Activated CD4-positive, alpha-beta T cell treated with anti-CD3 and anti-CD28 coated beads, Interleukin-2, amount 10 ng/mL, durations not matched to agents 24 days and 14 days (primary cell): ENCODE results near the gene WDR53. TPM values are rescaled to one million over a fixed set of nuclear protein-coding genes. Genes with fewer than 3 reads are reported as not detected.
"Not testable (repeated sequence)": the region's sequence is repeated elsewhere in the genome, so short reads cannot be mapped to it uniquely, and the experiment has no call there.

ENCODE experiments used
- DNase-seq: peaks from one replicate; pipeline ENCODE4 v3.0.0; 2022
- H3K27ac Mint-ChIP-seq: one replicate; pipeline ENCODE4 v1.8.0; 2022; ENCODE audit warnings: mild to moderate bottlenecking, mixed read lengths
- H3K27me3 Mint-ChIP-seq: one replicate; pipeline ENCODE4 v1.8.0; 2022; ENCODE audit warnings: mixed read lengths
- H3K36me3 Mint-ChIP-seq: one replicate; pipeline ENCODE4 v1.8.0; 2022; ENCODE audit warnings: low read depth, mild to moderate bottlenecking, mixed read lengths
- H3K4me1 Mint-ChIP-seq: one replicate; pipeline ENCODE4 v1.8.0; 2021; ENCODE audit warnings: mixed read lengths
- H3K4me3 Mint-ChIP-seq: one replicate; pipeline ENCODE4 v1.8.0; 2022; ENCODE audit warnings: mild to moderate bottlenecking, moderate library complexity, mixed read lengths
- H3K9me3 Mint-ChIP-seq: one replicate; pipeline ENCODE4 v1.8.0; 2021; ENCODE audit warnings: mixed read lengths
- intact Hi-C: fragments of 100-400 bp; cut with micrococcal nuclease; formaldehyde crosslinking; loops from one replicate; pipeline ENCODE4 v1.15.1; 2023
- total RNA-seq: library from RNA; stranded (reverse); gene quantifications from 2 replicates; pipeline ENCODE4 v1.2.3, GENCODE V29; 2022

WDR53 gene
- total RNA-seq, 1 donor from 2014 or later: 24.5 TPM

- H3K4me3 Mint-ChIP-seq: not testable (repeated sequence)
- H3K36me3 Mint-ChIP-seq: peaks cover 17% of the 10 kb centered on the region
Measured at GRCh38 chr3:196550172-196550571, 18.2 kb downstream of the WDR53 start.

DNA sequence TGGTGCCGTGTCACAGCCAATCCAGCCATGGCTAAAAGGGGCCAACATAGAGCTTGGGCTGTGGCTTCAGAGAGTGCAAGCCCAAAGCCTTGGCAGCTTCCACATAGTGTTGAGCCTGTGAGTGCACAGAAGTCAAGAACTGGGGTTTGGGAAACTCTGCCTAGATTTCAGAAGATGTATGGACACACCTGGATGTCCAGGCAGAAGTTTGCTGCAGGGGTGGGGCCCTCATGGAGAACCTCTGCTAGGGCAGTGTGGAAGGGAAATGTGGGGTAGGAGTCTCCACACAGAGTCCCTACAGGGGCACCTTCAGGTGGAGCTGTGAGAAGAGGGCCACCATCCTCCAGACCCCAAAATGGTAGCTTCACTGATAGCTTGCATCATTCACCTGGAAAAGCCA, 19.0 kb downstream of the WDR53 start:
- H3K4me1 Mint-ChIP-seq, H3K27ac Mint-ChIP-seq, H3K4me3 Mint-ChIP-seq, DNase-seq, H3K27me3 Mint-ChIP-seq, intact Hi-C loops: not testable (repeated sequence)
- H3K36me3 Mint-ChIP-seq: peaks cover 13% of the 10 kb centered on the region
- peaks cover 14% of the 10 kb centered on the region for H3K9me3 Mint-ChIP-seq

More at GRCh38 chr3:196550172-196550571, 18.2 kb downstream of the WDR53 start:
- intact Hi-C loops, H3K27ac Mint-ChIP-seq, H3K27me3 Mint-ChIP-seq, DNase-seq, H3K4me1 Mint-ChIP-seq: not testable (repeated sequence)
- peaks cover 14% of the 10 kb centered on the region for H3K9me3 Mint-ChIP-seq

DNA sequence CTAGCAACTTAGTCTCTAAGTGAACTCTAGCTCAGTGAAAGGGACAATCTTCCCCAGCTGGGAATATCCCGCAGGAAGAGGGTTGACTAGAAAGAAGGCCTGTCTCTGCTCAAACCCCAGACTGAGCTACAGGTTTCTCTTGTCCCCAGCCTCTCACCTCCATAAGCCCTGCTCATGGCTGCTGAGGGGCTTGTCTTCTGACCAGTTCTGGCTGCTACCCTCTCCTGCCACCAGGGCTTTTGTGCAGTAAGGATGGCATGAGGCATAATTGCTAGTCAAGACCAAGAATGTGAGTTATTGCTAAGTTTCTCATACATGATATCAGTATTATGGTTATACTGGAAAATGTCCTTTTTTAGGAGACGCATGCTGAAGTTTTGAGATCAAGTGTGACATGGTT, 21.3 kb downstream of the WDR53 start:
- peaks cover 7% of the 10 kb centered on the region for H3K36me3 Mint-ChIP-seq
- H3K4me1 Mint-ChIP-seq: no peaks in the 10 kb centered on the region
- H3K9me3 Mint-ChIP-seq: peaks cover 14% of the 10 kb centered on the region
- H3K27me3 Mint-ChIP-seq: peaks cover 10% of the 10 kb centered on the region
- H3K27ac Mint-ChIP-seq: no peak overlapping the region
- intact Hi-C loops: no loop called here
- H3K4me3 Mint-ChIP-seq: no peak overlapping the region
- DNase-seq: no peak

DNA sequence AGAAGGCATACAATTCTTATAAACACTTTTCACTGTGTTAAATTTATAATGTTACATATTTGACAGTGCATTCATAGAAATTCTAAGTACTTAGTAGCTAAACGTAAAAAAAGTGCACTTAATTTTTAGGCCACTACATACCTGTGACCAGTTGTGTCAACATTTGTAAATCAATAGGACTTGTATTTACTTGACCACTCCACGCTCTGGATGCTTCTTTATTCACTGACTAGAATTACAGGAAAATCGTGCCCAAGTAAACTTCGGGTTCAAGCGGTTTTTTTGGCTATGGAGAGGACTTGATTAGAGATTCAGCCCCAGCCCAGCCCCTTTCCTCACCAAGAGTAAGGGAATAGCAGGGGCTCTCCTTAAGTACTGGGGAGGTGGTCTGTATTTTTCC, 21.8 kb downstream of the WDR53 start:
- Mint-ChIP-seq H3K9me3 (peaks cover 14% of the 10 kb centered on the region), H3K36me3 (peaks cover 5% of the 10 kb centered on the region), H3K27me3 (peaks cover 10% of the 10 kb centered on the region), H3K27ac (no peak overlapping the region), H3K4me1 (no peaks in the 10 kb centered on the region), H3K4me3 (no peak overlapping the region)
- intact Hi-C loops: no loop called here
- DNase-seq: no peak

GRCh38 chr3:196544491-196544992, 23.8 kb downstream of the WDR53 start:
- H3K27ac Mint-ChIP-seq: no peak overlapping the region
- H3K9me3 Mint-ChIP-seq: peaks cover 6% of the 10 kb centered on the region
- no peak overlapping the region for H3K4me3 Mint-ChIP-seq
- no peak for DNase-seq
- H3K27me3 Mint-ChIP-seq: peaks cover 10% of the 10 kb centered on the region
- no peaks in the 10 kb centered on the region for H3K4me1 Mint-ChIP-seq
- intact Hi-C loops: no loop called here
- peaks cover 4% of the 10 kb centered on the region for H3K36me3 Mint-ChIP-seq

GRCh38 chr3:196541684-196542445, 26.5 kb downstream of the WDR53 start:
- intact Hi-C loops: no loop called here
- no peak overlapping the region for H3K4me3 Mint-ChIP-seq
- no peaks in the 10 kb centered on the region for H3K9me3 Mint-ChIP-seq
- no peak for DNase-seq
- H3K27ac Mint-ChIP-seq: no peak overlapping the region
- peaks cover 10% of the 10 kb centered on the region for H3K27me3 Mint-ChIP-seq
- no peaks in the 10 kb centered on the region for H3K36me3 Mint-ChIP-seq
- peaks cover 3% of the 10 kb centered on the region for H3K4me1 Mint-ChIP-seq

DNA sequence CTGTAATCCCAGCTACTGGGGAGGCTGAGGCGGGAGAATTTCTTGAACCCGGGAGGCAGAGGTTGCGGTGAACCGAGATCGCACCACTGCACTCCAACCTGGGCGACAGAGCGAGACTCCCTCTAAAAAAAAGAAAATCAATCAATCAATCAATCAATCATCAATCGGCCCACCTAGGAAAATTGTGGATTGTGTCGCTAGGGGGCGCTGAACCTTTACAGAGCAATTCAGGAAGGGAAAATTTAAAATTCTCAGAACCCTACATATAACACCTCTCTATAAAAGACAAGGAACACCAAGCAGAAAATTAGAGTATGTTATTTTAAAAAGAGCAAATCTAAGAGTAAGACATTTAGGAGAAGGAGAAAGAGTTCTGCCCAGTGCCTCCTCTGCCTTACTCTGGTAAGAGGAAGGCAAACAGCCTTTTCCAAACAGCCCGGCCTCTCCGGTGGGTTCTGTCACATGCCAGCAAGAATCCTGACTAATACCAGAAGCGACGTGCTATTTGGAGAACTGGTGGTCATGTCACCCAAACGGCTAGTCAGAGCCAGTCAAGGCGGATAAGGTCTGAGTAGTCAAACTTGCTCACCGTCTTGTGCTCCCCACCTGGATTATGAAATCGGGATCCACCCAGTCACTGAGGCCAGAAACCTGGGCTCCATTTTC, 30.9 kb downstream of the WDR53 start:
- H3K27ac Mint-ChIP-seq: no peak overlapping the region
- no peaks in the 10 kb centered on the region for H3K36me3 Mint-ChIP-seq
- intact Hi-C loops: loop anchor here (1.0 to 2.0 kb wide), 3 partner anchors 31 to 147 kb away; partner anchors contain the start of genes FBXO45 and WDR53

DNA sequence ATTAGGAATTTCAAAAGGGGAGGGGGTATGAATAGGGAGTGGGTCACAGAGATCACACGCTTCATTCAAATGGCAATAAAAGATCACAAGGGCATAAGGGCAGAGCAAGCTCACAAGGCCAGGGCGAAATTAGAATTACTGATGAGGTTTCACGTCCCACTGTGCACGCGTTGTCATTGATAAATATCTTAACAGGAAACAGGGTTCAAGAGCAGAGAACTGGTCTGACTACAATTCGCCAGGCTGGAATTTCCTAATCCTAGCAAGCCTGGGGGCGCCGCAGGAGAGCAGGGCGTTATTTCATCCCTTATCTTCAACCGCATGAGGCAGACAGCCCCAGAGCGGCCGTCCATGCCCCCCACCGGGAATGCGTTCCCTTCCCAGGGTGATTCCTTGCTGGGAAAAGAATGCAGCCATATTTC, 35.1 kb downstream of the WDR53 start:
- Mint-ChIP-seq H3K27me3 (peaks cover 15% of the 10 kb centered on the region), H3K27ac (no peak overlapping the region), H3K4me3 (no peak overlapping the region), H3K9me3 (peaks cover 8% of the 10 kb centered on the region), H3K4me1 (peaks cover 8% of the 10 kb centered on the region), H3K36me3 (no peaks in the 10 kb centered on the region)
- intact Hi-C loops: no loop called here
- DNase-seq: no peak

More for the DNA sequence above, 30.9 kb downstream of the WDR53 start:
- Mint-ChIP-seq H3K4me3 (no peak overlapping the region), H3K4me1 (peaks cover 3% of the 10 kb centered on the region), H3K27me3 (peaks cover 8% of the 10 kb centered on the region), H3K9me3 (no peaks in the 10 kb centered on the region)
- peak; percentile 89 for DNase-seq

GRCh38 chr3:196531418-196531817, 36.9 kb downstream of the WDR53 start:
- peaks cover 8% of the 10 kb centered on the region for H3K9me3 Mint-ChIP-seq
- no peak overlapping the region for H3K4me3 Mint-ChIP-seq
- intact Hi-C loops: no loop called here
- no peak overlapping the region for H3K27ac Mint-ChIP-seq
- H3K27me3 Mint-ChIP-seq: peaks cover 15% of the 10 kb centered on the region
- H3K4me1 Mint-ChIP-seq: peaks cover 12% of the 10 kb centered on the region
- no peak for DNase-seq
- H3K36me3 Mint-ChIP-seq: no peaks in the 10 kb centered on the region

DNA sequence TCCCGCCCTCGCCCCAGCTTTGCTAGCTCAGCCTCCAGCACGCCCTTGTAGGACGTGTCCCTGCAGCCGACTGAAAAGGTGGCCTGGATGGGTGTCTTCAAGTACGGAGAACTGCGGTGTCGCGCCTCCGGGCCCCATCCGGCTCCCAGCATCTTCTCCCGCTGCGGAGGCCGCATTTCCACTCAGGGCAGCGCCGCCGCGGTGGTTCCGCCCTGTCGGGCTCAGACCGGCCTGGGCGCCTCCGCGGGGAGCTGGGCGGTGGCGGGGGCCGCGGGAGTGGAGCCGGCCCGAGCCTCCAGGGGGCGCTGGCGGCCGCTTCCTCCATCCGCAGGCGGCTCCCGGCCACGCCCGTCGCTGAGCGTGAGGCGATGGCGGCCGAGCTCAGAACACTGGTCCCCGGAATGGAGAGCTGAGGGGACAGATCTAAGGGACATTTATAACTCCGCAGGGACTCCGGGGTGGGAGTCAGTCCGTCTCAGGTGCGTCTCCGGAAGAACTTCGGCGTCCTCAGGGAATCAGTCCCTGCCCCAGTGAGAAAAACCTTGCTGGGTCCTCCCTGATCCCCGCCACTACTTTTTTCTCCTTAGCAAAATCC, 39.6 kb downstream of the WDR53 start:
- H3K27me3 Mint-ChIP-seq: peaks cover 12% of the 10 kb centered on the region
- H3K36me3 Mint-ChIP-seq: no peaks in the 10 kb centered on the region
- intact Hi-C loops: loop anchor here (1.0 to 5.0 kb wide), 3 partner anchors 26 to 256 kb away; partner anchors contain the start of genes FBXO45 and WDR53
- peaks cover 11% of the 10 kb centered on the region for H3K9me3 Mint-ChIP-seq
- peaks cover 12% of the 10 kb centered on the region for H3K4me1 Mint-ChIP-seq
- H3K27ac Mint-ChIP-seq: peak overlapping the region; percentile 82
- peak overlapping the region; percentile 75 for H3K4me3 Mint-ChIP-seq
- DNase-seq: peak; percentile 95

DNA sequence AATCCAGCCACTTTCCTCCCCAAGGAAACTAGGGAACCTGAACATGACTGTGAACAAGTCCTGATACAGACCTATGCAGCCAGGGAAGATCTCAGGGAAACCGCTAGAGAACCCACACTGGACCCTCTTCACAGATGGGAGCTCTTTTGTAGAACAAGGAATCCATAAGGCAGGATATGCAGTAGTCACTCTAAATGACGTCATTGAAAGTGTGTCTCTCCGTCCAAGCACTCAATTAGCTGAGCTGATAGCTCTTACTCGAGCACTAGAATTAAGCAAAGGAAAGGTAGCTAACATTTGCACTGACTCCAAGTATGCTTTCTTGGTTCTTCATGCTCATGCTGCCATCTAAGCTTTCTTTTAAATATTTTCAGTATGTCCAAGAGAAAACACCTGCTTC, 43.2 kb downstream of the WDR53 start:
- Mint-ChIP-seq H3K9me3 (peaks cover 14% of the 10 kb centered on the region), H3K27ac (no peak overlapping the region), H3K36me3 (peaks cover 5% of the 10 kb centered on the region), H3K4me3 (no peak overlapping the region), H3K27me3 (no peaks in the 10 kb centered on the region), H3K4me1 (peaks cover 9% of the 10 kb centered on the region)
- no peak for DNase-seq
- intact Hi-C loops: loop anchor here (5.0 kb wide), 2 partner anchors 42 to 253 kb away; partner anchors contain the start of genes FBXO45 and WDR53

- intact Hi-C loops: no loop called here
- H3K27ac Mint-ChIP-seq: no peak overlapping the region
- H3K9me3 Mint-ChIP-seq: peaks cover 15% of the 10 kb centered on the region
- H3K27me3 Mint-ChIP-seq: no peaks in the 10 kb centered on the region
- no peak overlapping the region for H3K4me3 Mint-ChIP-seq
- peaks cover 5% of the 10 kb centered on the region for H3K36me3 Mint-ChIP-seq
- no peak for DNase-seq
- H3K4me1 Mint-ChIP-seq: peaks cover 9% of the 10 kb centered on the region
Measured at GRCh38 chr3:196524527-196524926, 43.8 kb downstream of the WDR53 start.

- Mint-ChIP-seq H3K27me3 (peaks cover 1% of the 10 kb centered on the region), H3K27ac (no peak overlapping the region), H3K36me3 (peaks cover 7% of the 10 kb centered on the region), H3K4me1 (peaks cover 8% of the 10 kb centered on the region), H3K9me3 (peaks cover 22% of the 10 kb centered on the region), H3K4me3 (no peak overlapping the region)
- intact Hi-C loops: no loop called here
- no peak for DNase-seq
Measured at GRCh38 chr3:196523841-196524240, 44.5 kb downstream of the WDR53 start.

DNA sequence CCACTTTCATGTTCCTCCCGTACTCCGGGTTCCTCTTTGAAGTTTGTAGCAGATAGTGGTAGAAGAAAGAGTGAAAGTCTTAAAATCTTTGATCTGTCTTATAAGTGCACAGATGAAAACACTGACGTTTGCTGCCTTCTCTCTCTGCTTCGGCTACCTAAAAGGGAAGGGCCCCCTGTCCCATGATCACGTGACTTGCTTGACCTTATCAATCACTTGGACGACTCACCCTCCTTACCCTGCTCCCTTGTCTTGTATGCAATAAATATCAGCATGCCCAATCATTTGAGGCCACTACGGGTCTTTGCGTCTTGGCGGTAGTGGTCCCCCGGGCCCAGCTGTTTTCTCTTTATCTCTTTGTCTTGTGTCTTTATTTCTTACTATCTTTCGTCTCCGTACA, 47.1 kb downstream of the WDR53 start:
- H3K4me1 Mint-ChIP-seq, H3K27ac Mint-ChIP-seq, H3K27me3 Mint-ChIP-seq, H3K4me3 Mint-ChIP-seq, DNase-seq, H3K36me3 Mint-ChIP-seq, intact Hi-C loops: not testable (repeated sequence)
- peaks cover 22% of the 10 kb centered on the region for H3K9me3 Mint-ChIP-seq
